SK-N-SH (cell line): ENCODE results near the gene PLAC9. TPM values are rescaled to one million over a fixed set of nuclear protein-coding genes. Genes with fewer than 3 reads are reported as not detected.

Source experiments
- CTCF ChIA-PET: fragments of 300-600, 350-600 bp; formaldehyde crosslinking; extraction: SDS; loops from one replicate; lab custom pipeline; 2021; lab: Yijun Ruan, JAX
- POLR2A ChIA-PET: fragments of 350-600 bp; sonication (Branson Sonifier 250); formaldehyde crosslinking; extraction: SDS; loops from one replicate; lab custom pipeline; 2020; ENCODE audit warnings: antibody characterized with exemption, inconsistent platforms; lab: Yijun Ruan, JAX
- DNase-seq: peaks from one replicate; pipeline ENCODE4 v3.0.0; 2012
- H2AFZ ChIP-seq: fragments of 200-600 bp; sonication (generic); 2 replicates; pipeline ENCODE4 v1.8.1; 2016; ENCODE audit warnings: antibody characterized with exemption, mild to moderate bottlenecking, low read depth
- H3F3A ChIP-seq: fragments of 200-600 bp; sonication (generic); replicated peaks from 2 replicates; pipeline ENCODE3; 2016; ENCODE audit warnings: antibody characterized with exemption, mild to moderate bottlenecking; ENCODE audit not compliant: insufficient read depth
- H3K27ac ChIP-seq, 2 experiments: fragments of 200-500 bp in 1 of 2; fragments of 200-600 bp in 1 of 2; sonication (Bioruptor generic) in 1 of 2; sonication (generic), shearing (Covaris generic) in 1 of 2; 2 replicates each; pipeline versions ENCODE4 v1.5.1 to v1.6.1; 2014 to 2016; ENCODE audit warnings: low read depth in 2 of 2, inconsistent platforms in 1 of 2, low read length in 1 of 2, mild to moderate bottlenecking in 1 of 2, mixed read lengths in 1 of 2
- H3K27me3 ChIP-seq: fragments of 200-600 bp; sonication (generic), shearing (Covaris generic); 2 replicates; pipeline ENCODE4 v1.6.1; 2016; ENCODE audit warnings: mixed run types; ENCODE audit not compliant: insufficient read depth
- H3K36me3 ChIP-seq, 2 experiments: fragments of 200-500 bp in 1 of 2; fragments of 200-600 bp in 1 of 2; sonication (Bioruptor generic) in 1 of 2; sonication (generic) in 1 of 2; replicated peaks in 1 of 2; 2 replicates each; pipeline versions ENCODE3 to v1.5.1; 2014 to 2016; ENCODE audit warnings: low read length in 1 of 2, mild to moderate bottlenecking in 1 of 2; ENCODE audit not compliant: insufficient read depth in 2 of 2, control insufficient read depth in 1 of 2
- H3K4me1 ChIP-seq, 2 experiments: fragments of 200-500 bp in 1 of 2; fragments of 200-600 bp in 1 of 2; sonication (Bioruptor generic) in 1 of 2; sonication (generic), shearing (Covaris generic) in 1 of 2; 2 replicates each; pipeline versions ENCODE4 v1.5.1 to v1.6.1; 2014 to 2016; ENCODE audit warnings: low read depth in 1 of 2, low read length in 1 of 2, mixed run types in 1 of 2; ENCODE audit not compliant: insufficient read depth in 2 of 2, control insufficient read depth in 1 of 2
- H3K4me2 ChIP-seq: fragments of 200-600 bp; sonication (generic), shearing (Covaris generic); 2 replicates; pipeline ENCODE4 v1.6.1; 2017; ENCODE audit warnings: mixed run types
- H3K4me3 ChIP-seq, 2 experiments: fragments of 200-500 bp in 1 of 2; fragments of 200-600 bp in 1 of 2; sonication (Bioruptor generic) in 1 of 2; sonication (generic), shearing (Covaris generic) in 1 of 2; 2 replicates each; pipeline versions ENCODE4 v1.5.1 to v1.8.1; 2014 to 2016; ENCODE audit warnings: low read depth in 2 of 2, inconsistent platforms in 1 of 2, low read length in 1 of 2, mild to moderate bottlenecking in 1 of 2, mixed read lengths in 1 of 2, moderate library complexity in 1 of 2
- H3K79me2 ChIP-seq: fragments of 200-600 bp; sonication (generic); 2 replicates; pipeline ENCODE4 v1.8.1; 2017; ENCODE audit warnings: mild to moderate bottlenecking; ENCODE audit not compliant: insufficient read depth
- H3K9ac ChIP-seq: fragments of 200-600 bp; sonication (generic); 2 replicates; pipeline ENCODE4 v1.6.1; 2017; ENCODE audit warnings: mixed run types
- H3K9me2 ChIP-seq: fragments of 200-600 bp; sonication (generic); 2 replicates; pipeline ENCODE4 v1.6.1; 2017; ENCODE audit warnings: mixed run types
- H3K9me3 ChIP-seq: fragments of 200-600 bp; sonication (generic); 2 replicates; pipeline ENCODE4 v1.6.1; 2017; ENCODE audit warnings: mixed run types, mild to moderate bottlenecking, moderate library complexity
- H4K20me1 ChIP-seq: fragments of 200-600 bp; sonication (generic); 2 replicates; pipeline ENCODE4 v1.6.1; 2017; ENCODE audit warnings: mild to moderate bottlenecking, mixed run types; ENCODE audit not compliant: insufficient read depth
- CHD2 ChIP-seq: fragments of 150-350 bp; IDR thresholded peaks from 2 replicates; pipeline ENCODE4 v1.6.1; 2018; ENCODE audit warnings: low read length; ENCODE audit not compliant: partially characterized antibody
- EP300 ChIP-seq, 2 experiments: IDR thresholded peaks; 2 replicates each; pipeline versions ENCODE4 v1.4.0 to v1.6.1; 2012; ENCODE audit warnings: borderline replicate concordance in 1 of 2, low read depth in 1 of 2, low read length in 1 of 2
- FOSL2 ChIP-seq: IDR thresholded peaks from 2 replicates; pipeline ENCODE4 v1.4.0; 2012; ENCODE audit warnings: low read depth, mild to moderate bottlenecking, moderate library complexity, borderline replicate concordance
- GABPA ChIP-seq: IDR thresholded peaks from 2 replicates; pipeline ENCODE4 v1.4.0; 2012; ENCODE audit warnings: low read depth, mild to moderate bottlenecking
- GATA2 ChIP-seq: sonication (generic); formaldehyde crosslinking; IDR thresholded peaks from 2 replicates; pipeline ENCODE4 v1.5.0; 2020; ENCODE audit warnings: mild to moderate bottlenecking, missing genetic modification reagents
- JUND ChIP-seq: IDR thresholded peaks from 2 replicates; pipeline ENCODE4 v1.4.0; 2012
- MXI1 ChIP-seq: IDR thresholded peaks from 2 replicates; pipeline ENCODE4 v1.6.1; 2012; ENCODE audit warnings: mild to moderate bottlenecking, low read depth, low read length, improper control_type of control experiment
- NRF1 ChIP-seq: IDR thresholded peaks from 2 replicates; pipeline ENCODE4 v1.6.1; 2012; ENCODE audit warnings: low read depth, mild to moderate bottlenecking, low read length
- SMC3 ChIP-seq: IDR thresholded peaks from 2 replicates; pipeline ENCODE4 v1.6.1; 2012; ENCODE audit warnings: low read depth, low read length, improper control_type of control experiment
- TAF1 ChIP-seq: IDR thresholded peaks from 2 replicates; pipeline ENCODE4 v1.6.1; 2012; ENCODE audit warnings: low read depth, mild to moderate bottlenecking, low read length, moderate library complexity, borderline replicate concordance
- WGBS: methylation state at CpG from one replicate; pipeline ENCODE4 v1.1.6; 2017; ENCODE audit warnings: low lambda C conversion rate; 5-methylcytosine and 5-hydroxymethylcytosine counted together
- polyA plus RNA-seq, 3 experiments: library from polyadenylated mRNA; depleted of rRNA; stranded (reverse); fragments of >200 nt; gene quantifications; 2 replicates each; pipeline ENCODE4 v1.2.3, GENCODE V29; 2012
- TF ChIP-seq, protein P1 (sequence below): fragments of 150-350 bp; IDR thresholded peaks from 2 replicates; pipeline ENCODE4 v1.6.1; 2017; ENCODE audit warnings: antibody characterized with exemption, low read length, low read depth, borderline replicate concordance
- TF ChIP-seq, protein P2 (sequence below): fragments of 200-600 bp; sonication (generic); IDR thresholded peaks from 2 replicates; pipeline ENCODE4 v1.6.1; 2017; ENCODE audit warnings: antibody characterized with exemption, mild to moderate bottlenecking, moderate library complexity
- TF ChIP-seq, protein P3 (sequence below): IDR thresholded peaks from 2 replicates; pipeline ENCODE4 v1.4.0; 2012; ENCODE audit warnings: low read depth
- TF ChIP-seq, protein P4 (sequence below): IDR thresholded peaks from 2 replicates; pipeline ENCODE4 v1.4.0; 2012; ENCODE audit warnings: low read depth, borderline replicate concordance

Gene PLAC9
- polyA plus RNA-seq, 1 of the 3 experiments (the other 2 are of a cell fraction): 0.21 TPM

DNA sequence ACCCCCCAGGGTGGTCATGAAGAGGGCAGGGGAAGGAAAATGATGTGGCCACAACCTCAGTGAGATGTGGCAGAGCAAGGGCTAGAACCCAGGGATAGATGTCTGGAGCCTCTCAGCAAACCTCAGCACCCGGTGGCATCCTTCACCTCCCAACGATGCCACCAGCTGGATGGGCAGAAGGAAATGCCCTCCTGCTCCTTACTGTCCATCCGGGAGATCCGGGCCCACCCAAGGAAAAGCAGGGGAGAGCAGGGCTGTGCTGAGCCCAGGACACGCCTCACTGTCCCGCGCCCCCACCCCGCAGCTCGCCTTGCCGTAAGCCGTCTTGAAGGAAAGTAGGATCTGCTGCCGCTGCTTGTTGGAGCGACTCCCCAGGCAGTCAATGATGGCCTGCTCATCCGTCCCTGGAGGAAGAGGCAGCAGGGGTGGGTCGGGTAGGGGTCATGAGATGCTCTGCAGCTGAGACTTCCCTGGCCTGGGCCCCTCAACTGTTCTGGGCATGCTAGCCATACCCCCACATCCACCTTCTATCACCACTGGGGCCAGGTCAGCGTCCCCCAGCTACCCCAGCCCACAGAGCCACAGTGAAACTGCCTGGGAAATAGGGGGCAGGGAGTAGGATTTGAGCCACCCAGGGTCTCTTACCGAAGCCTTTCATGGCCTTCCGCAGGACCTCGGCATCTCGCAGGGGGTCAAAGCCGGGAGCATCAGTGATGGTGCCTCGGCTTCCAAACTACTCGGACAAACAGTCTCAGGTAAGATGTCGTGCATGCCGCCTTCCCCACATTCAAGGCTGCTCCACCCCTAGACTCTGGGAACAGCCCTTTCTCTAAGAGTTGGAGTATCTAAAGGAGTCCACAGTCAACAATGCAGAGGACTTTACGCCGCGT lies 34.3 kb downstream of the PLAC9 start (continued):
- TF ChIP-seq, protein P1, sequence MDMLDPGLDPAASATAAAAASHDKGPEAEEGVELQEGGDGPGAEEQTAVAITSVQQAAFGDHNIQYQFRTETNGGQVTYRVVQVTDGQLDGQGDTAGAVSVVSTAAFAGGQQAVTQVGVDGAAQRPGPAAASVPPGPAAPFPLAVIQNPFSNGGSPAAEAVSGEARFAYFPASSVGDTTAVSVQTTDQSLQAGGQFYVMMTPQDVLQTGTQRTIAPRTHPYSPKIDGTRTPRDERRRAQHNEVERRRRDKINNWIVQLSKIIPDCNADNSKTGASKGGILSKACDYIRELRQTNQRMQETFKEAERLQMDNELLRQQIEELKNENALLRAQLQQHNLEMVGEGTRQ: no peak

DNA sequence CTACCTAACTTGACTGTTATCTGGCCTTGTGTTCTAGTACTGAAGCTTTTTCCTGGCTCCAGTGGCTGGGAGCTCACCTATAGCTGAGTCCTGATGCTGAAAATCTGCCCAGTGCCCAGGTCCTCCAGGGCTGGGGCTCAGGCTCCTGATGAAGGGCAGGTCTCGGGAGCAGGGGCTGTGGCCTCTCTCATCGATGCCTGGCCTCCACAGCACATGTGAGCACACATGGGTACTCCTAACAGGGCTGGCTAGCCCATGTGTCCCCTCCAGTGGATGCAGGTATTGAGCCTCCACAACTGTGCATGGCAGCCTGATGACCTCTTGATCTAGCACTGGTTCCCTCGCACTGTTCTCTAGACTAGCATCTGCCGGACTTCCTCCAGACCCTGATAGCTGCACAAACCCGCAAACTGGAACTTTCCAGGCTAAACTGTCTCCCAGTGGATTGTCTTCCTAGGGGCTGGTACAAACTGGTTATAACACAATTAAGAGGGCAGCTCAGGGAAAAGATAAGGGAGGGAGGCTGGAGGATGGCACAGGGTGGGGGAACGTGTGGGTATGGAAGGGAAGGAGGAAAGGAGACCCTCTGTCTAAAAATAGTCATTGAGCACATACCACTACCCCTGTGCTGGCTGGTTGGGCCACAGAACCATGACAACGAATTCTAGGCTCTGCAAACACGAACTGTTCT lies 35.1 kb downstream of the PLAC9 start:
- ChIA-PET CTCF (interaction anchor here (1.2 to 2.5 kb wide), 3 partner anchors 20 to 24 kb away, joined by 3 to 10 read pairs (median 5); no protein-coding TSS in a partner anchor), POLR2A (no interaction called here)
- no peak overlapping the region for H3K9ac ChIP-seq
- no peaks in the 10 kb centered on the region for H3K9me2 ChIP-seq
- peaks cover 0 to 16% of the 10 kb centered on the region in 2 experiments for H3K36me3 ChIP-seq
- no peaks in the 10 kb centered on the region for H3K9me3 ChIP-seq
- no peaks in the 10 kb centered on the region for H3F3A ChIP-seq
- H3K4me3 ChIP-seq: no peak overlapping the region
- H3K4me2 ChIP-seq: no peak overlapping the region
- H3K4me1 ChIP-seq: peaks cover 0 to 25% of the 10 kb centered on the region in 2 experiments; a peak in 2 of 4 replicates
- no peaks in the 10 kb centered on the region for H3K27me3 ChIP-seq
- no peak overlapping the region for H3K27ac ChIP-seq
- TF ChIP-seq JUND (no peak), FOSL2 (no peak), EP300 (IDR thresholded peaks at IDR 0.05; ENCODE audit: borderline replicate concordance in 1 of 2, low read depth in 1 of 2, low read length in 1 of 2) (no peak)
- TF ChIP-seq, all 33 proteins: peak for 0
- 93% methylated on average over 8 of the region's 8 CpGs for WGBS
- Histone ChIP-seq H4K20me1 (no peaks in the 10 kb centered on the region; the same call in 1 of the 2 replicates), H3K79me2 (no peaks in the 10 kb centered on the region; the same call in 1 of the 2 replicates), H2AFZ (no peak overlapping the region)
- no peak for DNase-seq

DNA sequence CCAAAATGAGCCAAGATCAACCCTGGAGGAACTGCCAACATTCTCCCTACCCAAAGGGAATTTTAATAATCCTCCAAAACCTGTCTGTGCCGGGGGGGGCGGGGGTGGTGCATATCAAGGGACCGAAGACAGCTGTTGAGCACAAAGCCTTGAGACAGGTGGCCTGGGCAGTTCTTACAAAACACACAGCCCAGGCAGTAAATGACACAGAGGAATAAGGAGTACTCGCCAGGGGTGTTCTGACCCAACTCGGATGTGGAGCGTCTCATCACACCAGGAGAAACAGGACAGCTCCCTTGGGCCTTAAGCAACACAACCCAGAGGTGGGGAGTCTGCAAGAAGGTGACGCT lies 35.6 kb downstream of the PLAC9 start:
- Histone ChIP-seq H3K4me1 (peaks cover 0 to 25% of the 10 kb centered on the region in 2 experiments; a peak in 2 of 4 replicates), H3K4me3 (no peak overlapping the region), H3K27ac (no peak overlapping the region), H3K9me2 (no peaks in the 10 kb centered on the region), H4K20me1 (peaks cover 5% of the 10 kb centered on the region; the same call in 1 of the 2 replicates), H3K9ac (no peak overlapping the region), H3K36me3 (peaks cover 0 to 16% of the 10 kb centered on the region in 2 experiments), H3K27me3 (no peaks in the 10 kb centered on the region), H3F3A (no peaks in the 10 kb centered on the region), H3K79me2 (no peaks in the 10 kb centered on the region; the same call in 1 of the 2 replicates), H3K4me2 (no peak overlapping the region), H3K9me3 (no peaks in the 10 kb centered on the region), H2AFZ (no peak overlapping the region)
- no peak for DNase-seq
- ChIA-PET POLR2A (no interaction called here), CTCF (interaction anchor here (1.2 to 2.5 kb wide), 2 partner anchors 20 to 24 kb away, joined by 5 to 10 read pairs; no protein-coding TSS in a partner anchor)
- WGBS: 92% methylated on average over 7 of the region's 7 CpGs
- TF ChIP-seq JUND (no peak), SMC3 (no peak), GATA2 (CRISPR knock-in tag) (no peak), NRF1 (no peak), CHD2 (no peak), GABPA (no peak), TAF1 (no peak), FOSL2 (no peak), MXI1 (no peak)
- TF ChIP-seq, protein P2, sequence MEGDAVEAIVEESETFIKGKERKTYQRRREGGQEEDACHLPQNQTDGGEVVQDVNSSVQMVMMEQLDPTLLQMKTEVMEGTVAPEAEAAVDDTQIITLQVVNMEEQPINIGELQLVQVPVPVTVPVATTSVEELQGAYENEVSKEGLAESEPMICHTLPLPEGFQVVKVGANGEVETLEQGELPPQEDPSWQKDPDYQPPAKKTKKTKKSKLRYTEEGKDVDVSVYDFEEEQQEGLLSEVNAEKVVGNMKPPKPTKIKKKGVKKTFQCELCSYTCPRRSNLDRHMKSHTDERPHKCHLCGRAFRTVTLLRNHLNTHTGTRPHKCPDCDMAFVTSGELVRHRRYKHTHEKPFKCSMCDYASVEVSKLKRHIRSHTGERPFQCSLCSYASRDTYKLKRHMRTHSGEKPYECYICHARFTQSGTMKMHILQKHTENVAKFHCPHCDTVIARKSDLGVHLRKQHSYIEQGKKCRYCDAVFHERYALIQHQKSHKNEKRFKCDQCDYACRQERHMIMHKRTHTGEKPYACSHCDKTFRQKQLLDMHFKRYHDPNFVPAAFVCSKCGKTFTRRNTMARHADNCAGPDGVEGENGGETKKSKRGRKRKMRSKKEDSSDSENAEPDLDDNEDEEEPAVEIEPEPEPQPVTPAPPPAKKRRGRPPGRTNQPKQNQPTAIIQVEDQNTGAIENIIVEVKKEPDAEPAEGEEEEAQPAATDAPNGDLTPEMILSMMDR: no peak
- TF ChIP-seq, protein P3, sequence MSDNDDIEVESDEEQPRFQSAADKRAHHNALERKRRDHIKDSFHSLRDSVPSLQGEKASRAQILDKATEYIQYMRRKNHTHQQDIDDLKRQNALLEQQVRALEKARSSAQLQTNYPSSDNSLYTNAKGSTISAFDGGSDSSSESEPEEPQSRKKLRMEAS: no peak
- TF ChIP-seq, protein P4, sequence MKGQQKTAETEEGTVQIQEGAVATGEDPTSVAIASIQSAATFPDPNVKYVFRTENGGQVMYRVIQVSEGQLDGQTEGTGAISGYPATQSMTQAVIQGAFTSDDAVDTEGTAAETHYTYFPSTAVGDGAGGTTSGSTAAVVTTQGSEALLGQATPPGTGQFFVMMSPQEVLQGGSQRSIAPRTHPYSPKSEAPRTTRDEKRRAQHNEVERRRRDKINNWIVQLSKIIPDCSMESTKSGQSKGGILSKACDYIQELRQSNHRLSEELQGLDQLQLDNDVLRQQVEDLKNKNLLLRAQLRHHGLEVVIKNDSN: no peak
- TF ChIP-seq, protein P1: no peak
